ENCODE measurements around the gene IMPDH1.
A peak's percentile ranks its signal among the peaks of the same experiment; 100 is the strongest.

The IMPDH1 gene

DNA sequence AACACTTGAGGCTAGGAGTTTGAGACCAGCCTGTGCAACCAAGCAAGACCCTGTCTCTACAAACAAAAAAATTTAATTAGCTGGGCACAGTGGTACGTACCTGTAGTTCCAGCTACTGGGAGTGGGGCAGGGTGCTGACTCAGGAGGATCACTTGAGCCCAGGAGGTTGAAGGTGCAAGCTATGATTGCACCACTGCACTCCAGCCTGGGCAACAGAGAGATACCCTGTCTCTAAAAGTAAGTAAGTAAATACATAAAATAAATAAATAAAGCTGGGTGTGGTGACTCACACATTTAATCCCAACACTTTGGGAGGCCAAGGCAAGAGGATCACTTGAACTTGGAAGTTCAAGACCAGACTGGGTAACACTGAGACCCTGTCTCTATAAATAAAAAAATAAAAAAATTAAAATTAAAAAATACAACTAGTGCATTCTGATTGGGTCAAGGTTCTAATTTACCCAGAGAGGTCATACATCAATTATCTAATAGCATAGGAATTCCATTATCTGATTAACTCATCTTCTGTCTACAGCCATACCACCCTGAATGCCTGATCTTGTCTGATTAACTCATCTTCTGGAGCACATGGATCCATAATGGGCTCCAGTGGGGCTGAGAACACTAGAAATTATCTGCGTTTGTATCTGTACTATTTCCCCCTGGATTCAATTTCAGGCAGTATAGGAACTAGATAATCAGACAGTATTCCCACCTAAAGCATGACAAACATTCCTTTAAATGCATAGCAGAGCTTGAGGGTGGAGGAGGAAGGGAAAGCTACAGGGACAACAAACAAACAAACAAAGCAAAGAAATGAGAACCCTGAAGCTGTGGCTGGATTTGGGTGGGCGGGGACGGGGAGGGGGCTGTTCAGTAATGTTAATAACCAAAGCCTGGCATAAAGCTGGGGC lies 24.9 kb upstream of the IMPDH1 start:
- no peak for DNase-seq

- no peak for DNase-seq
Measured at GRCh38 chr7:128431754-128432153, 22.0 kb upstream of the IMPDH1 start.

- DNase-seq: no peak
Measured at GRCh38 chr7:128431221-128431620, 21.4 kb upstream of the IMPDH1 start.

GRCh38 chr7:128430207-128430606 lies 20.4 kb upstream of the IMPDH1 start:
- DNase-seq: no peak

- DNase-seq: peak; percentile 21
Measured at GRCh38 chr7:128427289-128427891, 17.6 kb upstream of the IMPDH1 start.

DNA sequence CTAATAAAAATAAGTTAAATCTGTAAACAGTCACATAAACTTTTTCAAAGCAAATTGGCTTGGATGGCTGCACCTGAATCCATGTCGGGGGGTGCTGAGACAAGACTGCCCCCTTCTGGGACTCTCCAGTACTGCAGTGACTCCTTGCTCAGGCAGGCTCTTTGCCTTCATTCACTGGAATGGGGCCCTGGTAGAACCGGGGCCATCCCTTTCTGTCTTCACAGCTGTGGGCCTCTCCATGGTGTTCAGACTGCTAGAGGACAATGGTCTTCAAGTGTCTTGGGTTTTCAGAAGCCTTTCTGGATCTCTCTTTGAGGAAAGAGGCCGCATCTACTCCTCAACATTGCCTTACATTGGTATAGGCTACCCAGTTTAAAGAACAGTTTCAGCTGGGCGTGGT lies 16.1 kb upstream of the IMPDH1 start:
- DNase-seq: peak; percentile 38

DNA sequence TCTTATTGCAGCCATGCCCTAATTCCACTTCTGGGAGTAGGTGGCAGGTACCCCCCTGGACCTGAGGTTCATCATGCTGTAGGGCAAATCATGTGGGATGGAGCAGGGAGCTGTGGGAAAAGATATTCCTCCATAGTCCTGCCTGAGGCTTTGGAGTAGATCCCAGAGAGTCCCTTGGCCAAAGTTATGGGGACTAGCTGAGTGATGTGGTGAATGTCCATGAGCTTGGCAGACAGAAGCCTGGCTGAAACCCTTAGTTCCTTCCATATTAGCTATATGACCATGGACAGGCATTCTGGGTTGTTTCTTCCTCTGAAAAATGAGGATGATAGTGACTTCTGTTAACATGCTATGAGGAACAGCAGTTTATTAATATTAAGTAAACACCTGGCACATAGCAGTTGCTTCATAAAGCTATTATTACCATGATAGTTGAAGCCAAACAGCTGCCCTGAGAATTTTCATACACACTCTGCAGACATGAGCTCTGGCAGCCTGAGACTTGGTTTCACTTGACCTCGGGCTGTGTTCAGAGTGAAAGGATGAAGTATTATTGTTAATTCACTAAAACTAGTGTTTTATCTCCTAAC lies 15.0 kb upstream of the IMPDH1 start:
- no peak for DNase-seq

- DNase-seq: no peak
Measured at GRCh38 chr7:128422842-128423241, 13.1 kb upstream of the IMPDH1 start.

- no peak for DNase-seq
Measured at GRCh38 chr7:128422037-128422436, 12.3 kb upstream of the IMPDH1 start.

DNA sequence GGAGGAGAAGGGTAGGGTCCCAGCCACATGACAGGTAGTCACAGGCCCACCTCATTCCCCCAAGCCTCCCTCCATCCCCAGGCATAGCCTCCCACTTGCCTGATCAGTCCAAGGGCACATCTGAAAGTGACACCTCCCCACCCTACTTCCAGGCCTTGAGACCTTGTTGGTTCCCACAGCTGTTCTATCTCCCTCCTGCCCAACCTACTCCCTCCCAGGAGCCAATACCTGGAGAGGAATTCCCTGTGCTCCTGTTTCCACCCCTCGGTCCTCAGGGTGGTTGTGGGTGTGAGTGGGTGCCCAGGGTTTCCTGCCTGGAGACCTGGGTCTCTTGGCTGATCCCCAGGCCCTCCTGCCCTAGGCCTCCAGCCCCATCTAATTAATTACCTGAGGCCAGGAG lies 11.6 kb upstream of the IMPDH1 start:
- no peak for DNase-seq

DNA sequence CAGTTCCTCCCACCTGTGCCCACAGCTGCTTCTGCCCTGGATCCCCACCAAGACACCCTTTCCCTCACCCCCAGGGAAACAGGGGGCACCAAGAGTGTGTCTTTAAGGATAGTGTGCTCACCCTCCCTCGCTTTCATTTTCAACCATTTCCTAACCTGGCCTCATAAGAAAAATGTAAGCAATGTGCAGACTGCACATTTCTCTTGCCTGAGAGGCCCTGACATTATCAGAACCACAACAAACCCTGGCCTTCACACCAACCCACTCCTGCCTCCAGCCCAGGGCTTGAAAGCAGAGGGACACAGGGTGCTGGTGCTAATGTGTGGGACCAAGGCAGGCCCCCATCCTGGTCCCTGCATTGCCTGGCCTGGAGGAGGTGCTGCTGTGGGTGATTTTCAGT lies 11.0 kb upstream of the IMPDH1 start:
- no peak for DNase-seq

DNA sequence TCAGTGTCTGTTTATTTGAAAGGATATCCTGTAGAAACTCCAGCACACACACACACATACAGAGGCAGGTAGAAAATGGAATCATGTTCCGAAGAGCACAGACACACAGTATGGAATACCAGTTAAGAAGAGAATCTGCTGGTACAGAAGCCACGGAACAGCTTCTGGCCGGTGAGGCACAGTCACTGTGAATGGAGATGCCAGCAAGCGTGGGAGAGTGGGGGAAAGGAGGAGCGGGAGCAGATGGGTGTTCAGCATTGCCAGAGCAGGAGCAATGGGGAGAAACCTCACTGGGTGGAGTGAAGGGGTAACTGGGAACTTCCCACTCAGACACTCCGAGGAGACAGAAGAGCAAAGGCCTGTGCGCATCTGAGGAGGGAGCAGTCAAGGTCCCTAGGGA lies 9.5 kb upstream of the IMPDH1 start:
- DNase-seq: no peak

- no peak for DNase-seq
Measured at GRCh38 chr7:128417071-128417470, 7.3 kb upstream of the IMPDH1 start.

- no peak for DNase-seq
Measured at GRCh38 chr7:128415217-128415785, 5.5 kb upstream of the IMPDH1 start.

DNA sequence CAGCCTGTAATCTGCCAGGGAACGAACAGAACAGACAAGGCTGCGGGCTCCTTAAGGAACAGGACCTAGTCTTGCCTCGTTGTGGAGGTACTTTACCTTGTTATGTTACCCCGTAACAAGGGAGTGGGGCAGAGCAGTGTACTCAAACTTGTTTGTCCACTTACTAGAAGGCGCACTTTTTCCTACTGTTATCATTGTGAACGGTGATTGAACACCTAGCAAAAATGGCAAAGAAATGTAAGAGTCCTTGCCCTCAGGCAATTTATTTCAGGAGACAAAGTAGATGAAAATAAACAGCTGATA lies 620 bp upstream of the IMPDH1 start:
- no peak for DNase-seq

DNA sequence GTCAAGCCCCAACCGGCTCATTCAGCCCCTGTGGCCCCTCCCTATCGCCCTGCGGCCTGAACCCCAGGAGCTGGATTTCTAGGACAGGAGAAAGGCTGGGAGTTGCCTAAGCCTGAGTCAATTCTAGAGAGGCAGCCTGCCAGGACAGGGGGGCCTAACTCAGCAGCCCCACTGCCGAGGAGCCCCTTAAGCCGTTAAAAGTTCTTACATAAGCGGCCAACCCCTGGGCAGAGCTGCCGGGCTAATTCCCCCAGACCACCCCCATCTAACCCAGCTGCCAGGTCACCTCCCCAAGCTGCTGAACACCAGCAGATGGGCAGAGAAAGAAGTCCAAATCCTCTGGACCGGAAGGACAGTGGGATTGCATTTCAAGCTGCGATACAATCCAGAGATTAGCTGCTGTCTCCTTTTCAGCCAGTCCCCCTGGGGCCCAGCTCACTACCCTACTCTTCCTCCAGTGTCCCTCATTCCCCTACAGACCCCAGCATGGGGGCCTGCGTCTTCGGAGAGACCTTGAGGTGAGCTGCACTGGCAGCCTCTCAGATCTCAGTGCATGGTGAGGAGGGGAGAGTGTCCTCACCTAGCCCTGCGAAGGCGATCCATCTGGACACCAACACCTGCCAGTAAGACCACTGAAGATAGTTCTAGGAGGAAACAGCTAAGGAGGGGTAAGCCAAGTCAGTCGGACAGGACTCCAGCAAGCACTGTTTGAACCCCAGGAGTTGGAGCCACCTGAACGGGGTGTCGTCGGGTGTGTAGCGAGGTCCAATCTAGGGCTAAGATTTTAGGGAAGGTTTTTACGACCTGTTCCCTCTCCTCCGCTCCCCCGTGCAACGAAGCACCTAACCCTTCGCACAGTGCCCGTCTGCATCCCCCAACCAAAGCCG lies 830 bp downstream of the IMPDH1 start:
- no peak for DNase-seq

DNA sequence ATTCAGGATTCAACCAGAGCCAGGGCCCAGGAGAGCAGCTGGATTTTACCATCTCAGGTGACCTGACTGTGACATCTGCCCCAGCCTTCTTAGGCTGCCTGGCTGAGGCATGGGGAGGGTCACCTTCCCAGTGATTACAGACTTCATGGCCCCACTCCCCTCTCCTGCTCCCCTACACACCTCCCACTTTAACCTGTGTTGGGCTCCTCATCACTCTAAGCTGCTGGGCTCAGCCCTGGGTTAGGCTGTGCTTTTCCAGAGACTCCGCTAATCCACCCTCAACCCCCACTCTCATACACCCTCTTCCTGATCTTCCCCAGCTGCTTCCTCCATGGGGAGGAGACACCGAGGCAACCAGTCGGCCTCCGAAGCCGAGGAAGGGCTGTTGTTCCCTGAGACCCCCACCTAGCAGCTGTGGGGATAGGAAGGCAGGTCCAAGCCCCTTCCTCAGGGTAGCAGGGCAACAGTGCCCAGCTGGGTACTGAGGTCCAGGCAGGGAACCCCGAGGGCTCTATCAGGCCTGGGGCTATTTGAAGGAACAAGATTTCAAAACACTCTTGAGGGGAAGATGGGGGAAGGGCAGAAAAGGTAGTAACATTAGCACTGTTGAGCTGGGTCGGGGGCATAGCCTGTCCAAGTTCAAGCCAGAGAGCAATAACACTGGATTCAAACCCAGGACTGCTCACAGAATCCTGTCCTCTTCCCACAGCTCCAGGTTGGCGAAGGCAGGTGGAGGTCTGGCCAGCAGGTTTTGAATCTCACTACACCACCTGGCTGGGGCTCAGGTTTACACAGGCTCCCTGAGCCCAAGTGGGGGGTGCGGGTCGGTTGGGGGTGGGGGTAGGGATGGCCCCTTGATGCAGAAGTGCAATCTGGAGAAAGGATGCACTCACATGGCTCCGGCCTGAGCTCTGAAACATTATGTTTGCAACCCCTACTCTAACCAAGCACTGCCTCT lies 1.8 kb downstream of the IMPDH1 start:
- DNase-seq: no peak

DNA sequence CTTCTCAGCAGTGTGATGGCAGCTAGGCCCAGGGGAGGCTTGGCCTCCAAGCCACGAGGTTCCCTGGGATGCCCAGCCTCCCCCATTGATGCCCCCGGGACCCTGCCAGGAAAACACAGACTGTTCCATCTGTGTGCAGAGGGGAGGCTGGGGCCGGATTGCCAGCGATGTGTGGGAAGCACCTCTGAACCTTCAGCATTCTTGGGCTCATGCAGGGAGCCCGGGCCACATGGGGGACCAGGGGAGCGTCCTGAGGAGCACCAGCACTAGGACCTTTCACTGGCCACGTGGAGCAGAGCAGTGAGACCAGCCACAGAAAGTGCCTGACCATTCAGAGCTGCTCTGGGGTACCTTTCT lies 2.6 kb downstream of the IMPDH1 start:
- DNase-seq: no peak

DNA sequence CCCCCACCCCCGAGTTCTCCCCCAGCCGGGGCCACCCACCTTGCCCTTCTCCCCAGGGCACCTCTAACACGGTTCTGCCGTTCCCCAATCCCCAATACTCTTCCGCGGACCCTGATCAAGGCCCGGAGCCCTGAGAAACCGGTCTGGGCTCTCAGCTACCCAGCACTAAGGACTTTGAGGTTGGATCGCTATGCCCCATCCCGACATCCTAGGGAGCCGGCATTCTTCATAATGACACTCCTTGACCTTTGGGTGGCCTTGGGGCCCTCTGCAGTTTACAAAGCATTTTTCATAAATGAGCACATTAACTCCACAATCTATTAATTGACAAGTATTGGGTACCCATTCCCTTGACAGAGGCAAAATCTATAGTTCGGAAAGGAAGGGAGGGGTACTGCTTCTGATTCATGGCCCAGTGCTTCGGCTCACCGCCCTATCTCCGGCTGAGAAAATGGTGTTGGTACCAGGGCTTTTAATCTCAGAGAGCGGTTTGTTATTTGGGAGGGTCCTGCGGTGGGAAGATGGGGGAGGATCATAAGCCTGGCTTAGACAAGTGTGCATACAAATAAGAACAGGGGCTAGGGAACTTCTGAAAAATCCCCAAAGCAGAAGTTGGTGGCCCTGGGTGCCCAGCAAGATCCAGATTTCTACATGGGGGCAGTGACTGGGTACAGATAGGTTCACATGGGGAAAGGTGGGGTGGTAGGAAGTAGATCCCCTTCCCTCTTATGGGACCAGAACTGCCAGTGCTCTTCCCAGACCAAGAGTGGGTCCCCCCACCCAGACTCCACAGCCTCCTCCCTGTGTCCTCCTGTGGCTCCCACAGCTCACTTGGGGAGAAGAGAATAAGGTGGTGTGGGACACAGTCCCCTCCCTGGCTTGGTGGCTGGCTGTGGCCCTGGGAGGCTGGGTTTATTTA lies 3.2 kb downstream of the IMPDH1 start:
- DNase-seq: no peak

GRCh38 chr7:128405471-128406313 lies 4.1 kb downstream of the IMPDH1 start:
- DNase-seq: no peak

All from SHP77 treated with DMSO at 0.1 percent for 48 hours (cell line).